C4-2B (cell line): Measurements from ENCODE around the gene RSRP1.

ENCODE experiments used
- H3K27ac ChIP-seq: fragments of 450-650 bp; 2 replicates; pipeline ENCODE4 v1.5.1; 2017
- CTCF ChIP-seq: fragments of 450-650 bp; conservative IDR thresholded peaks from 2 replicates; pipeline ENCODE4 v1.5.1; 2017; ENCODE audit warnings: mild to moderate bottlenecking
- ZFX ChIP-seq: fragments of 450-650 bp; IDR thresholded peaks from 2 replicates; pipeline ENCODE4 v1.6.1; 2017

Gene RSRP1

GRCh38 chr1:25232866-25233784 lies 14.1 kb downstream of the RSRP1 start:
- peak overlapping the region; percentile 84 for H3K27ac ChIP-seq
- TF ChIP-seq ZFX (no peak), CTCF (no peak)

GRCh38 chr1:25232027-25232865 lies 15.0 kb downstream of the RSRP1 start, which contains the start of gene SYF2:
TSS of gene SYF2 (minus strand) at chr1:25232502. CDS start at chr1:25232467, 35 bp downstream.
- TF ChIP-seq CTCF (no peak), ZFX (peak; percentile 58; the same call in 1 of the 2 replicates)
- peak within 1 kb of the TSS; percentile 84 for H3K27ac ChIP-seq

GRCh38 chr1:25223471-25223870 lies 23.8 kb downstream of the RSRP1 start:
- TF ChIP-seq ZFX (no peak), CTCF (no peak)
- H3K27ac ChIP-seq = no peak overlapping the region

GRCh38 chr1:25222606-25223005 lies 24.6 kb downstream of the RSRP1 start:
- TF ChIP-seq ZFX (no peak), CTCF (no peak)
- H3K27ac ChIP-seq = no peak overlapping the region

GRCh38 chr1:25220666-25221065 lies 26.6 kb downstream of the RSRP1 start:
- H3K27ac ChIP-seq = no peak overlapping the region
- no peak for TF ChIP-seq ZFX
- no peak for TF ChIP-seq CTCF

GRCh38 chr1:25219661-25220251 lies 27.5 kb downstream of the RSRP1 start:
- TF ChIP-seq ZFX (no peak), CTCF (no peak)
- no peak overlapping the region for H3K27ac ChIP-seq
